ENCODE measurements around the gene SQSTM1. TPM values are rescaled to one million over a fixed set of nuclear protein-coding genes. Genes with fewer than 3 reads are reported as not detected.

Gene SQSTM1
- total RNA-seq, 2 donors from 2014 or later: 249 to 606 TPM

GRCh38 chr5:179821298-179822058 is 773 bp downstream of the SQSTM1 start:
- peak; percentile 94 to 96 (median 95) for TF ChIP-seq POLR2A (IDR thresholded peaks at IDR 0.05)
- TF ChIP-seq, protein P1, sequence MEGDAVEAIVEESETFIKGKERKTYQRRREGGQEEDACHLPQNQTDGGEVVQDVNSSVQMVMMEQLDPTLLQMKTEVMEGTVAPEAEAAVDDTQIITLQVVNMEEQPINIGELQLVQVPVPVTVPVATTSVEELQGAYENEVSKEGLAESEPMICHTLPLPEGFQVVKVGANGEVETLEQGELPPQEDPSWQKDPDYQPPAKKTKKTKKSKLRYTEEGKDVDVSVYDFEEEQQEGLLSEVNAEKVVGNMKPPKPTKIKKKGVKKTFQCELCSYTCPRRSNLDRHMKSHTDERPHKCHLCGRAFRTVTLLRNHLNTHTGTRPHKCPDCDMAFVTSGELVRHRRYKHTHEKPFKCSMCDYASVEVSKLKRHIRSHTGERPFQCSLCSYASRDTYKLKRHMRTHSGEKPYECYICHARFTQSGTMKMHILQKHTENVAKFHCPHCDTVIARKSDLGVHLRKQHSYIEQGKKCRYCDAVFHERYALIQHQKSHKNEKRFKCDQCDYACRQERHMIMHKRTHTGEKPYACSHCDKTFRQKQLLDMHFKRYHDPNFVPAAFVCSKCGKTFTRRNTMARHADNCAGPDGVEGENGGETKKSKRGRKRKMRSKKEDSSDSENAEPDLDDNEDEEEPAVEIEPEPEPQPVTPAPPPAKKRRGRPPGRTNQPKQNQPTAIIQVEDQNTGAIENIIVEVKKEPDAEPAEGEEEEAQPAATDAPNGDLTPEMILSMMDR (IDR thresholded peaks at IDR 0.05): peak in 4 of 7 experiments; percentile 20 to 36 (median 26)
- peak overlapping the region; percentile 97 to 100 (median 99) for H3K27ac ChIP-seq
- H3K4me1 ChIP-seq: peaks cover 73% of the 10 kb centered on the region
- H3K27me3 ChIP-seq: no peaks in the 10 kb centered on the region
- no peaks in the 10 kb centered on the region for H3K9me3 ChIP-seq
- peaks cover 14 to 18% of the 10 kb centered on the region in 2 donors for H3K36me3 ChIP-seq (replicated peaks in 1 of 2; ENCODE audit: insufficient read depth in 1 of 2, low read depth in 2 of 2)
- 0 to 1% methylated on average over 4 to 47 of the region's 54 CpGs for WGBS, 2 donors
- peak; percentile 73 for ATAC-seq
- peak overlapping the region; percentile 83 to 90 for H3K4me3 ChIP-seq
- intact Hi-C loops (cut with DNase I): no loop called here
- DNase-seq: peak; percentile 97 to 99 (median 98)

GRCh38 chr5:179822059-179822432 is 1.3 kb downstream of the SQSTM1 start:
- intact Hi-C loops (cut with DNase I): no loop called here
- no peak for DNase-seq
- Histone ChIP-seq H3K9me3 (no peaks in the 10 kb centered on the region), H3K27ac (peak overlapping the region in 3 of 4 donors; percentile 97 to 100 (median 99)), H3K27me3 (no peaks in the 10 kb centered on the region), H3K4me1 (peaks cover 77% of the 10 kb centered on the region), H3K36me3 (replicated peaks in 1 of 2; ENCODE audit: insufficient read depth in 1 of 2, low read depth in 2 of 2) (peaks cover 14 to 23% of the 10 kb centered on the region in 2 donors), H3K4me3 (peak overlapping the region in 1 of 2 donors; percentile 83)
- TF ChIP-seq, protein P1 (IDR thresholded peaks at IDR 0.05): no peak
- TF ChIP-seq POLR2A (IDR thresholded peaks at IDR 0.05): no peak
- ATAC-seq: no peak
- WGBS, 2 donors: 21% methylated on average over 3 of the region's 3 CpGs

- peak in 1 of 4 donors; percentile 30 for DNase-seq
- H3K9me3 ChIP-seq: no peaks in the 10 kb centered on the region
- H3K27me3 ChIP-seq: no peaks in the 10 kb centered on the region
- peak overlapping the region in 1 of 2 donors; percentile 83 for H3K4me3 ChIP-seq
- TF ChIP-seq POLR2A (IDR thresholded peaks at IDR 0.05): peak in 2 of 3 donors; percentile 12 to 31
- TF ChIP-seq, protein P1 (IDR thresholded peaks at IDR 0.05): no peak
- H3K4me1 ChIP-seq: peaks cover 75% of the 10 kb centered on the region
- intact Hi-C loops (cut with DNase I): no loop called here
- peaks cover 14 to 25% of the 10 kb centered on the region in 2 donors for H3K36me3 ChIP-seq (replicated peaks in 1 of 2; ENCODE audit: insufficient read depth in 1 of 2, low read depth in 2 of 2)
- no peak for ATAC-seq
- 11 to 21% methylated on average over 4 to 8 of the region's 8 CpGs for WGBS, 2 donors
- peak overlapping the region in 3 of 4 donors; percentile 97 to 100 (median 99) for H3K27ac ChIP-seq
Observed at GRCh38 chr5:179822444-179822990, 1.8 kb downstream of the SQSTM1 start.

GRCh38 chr5:179823937-179824744 is 3.4 kb downstream of the SQSTM1 start:
- Histone ChIP-seq H3K27ac (peak overlapping the region in 1 of 4 donors; percentile 36), H3K36me3 (replicated peaks in 1 of 2; ENCODE audit: insufficient read depth in 1 of 2, low read depth in 2 of 2) (peaks cover 14 to 26% of the 10 kb centered on the region in 2 donors), H3K4me3 (no peak overlapping the region), H3K27me3 (no peaks in the 10 kb centered on the region), H3K4me1 (peaks cover 64% of the 10 kb centered on the region), H3K9me3 (no peaks in the 10 kb centered on the region)
- no peak for TF ChIP-seq POLR2A (IDR thresholded peaks at IDR 0.05)
- TF ChIP-seq, protein P1 (IDR thresholded peaks at IDR 0.05): no peak
- WGBS, 2 donors: 79 to 85% methylated on average over 9 to 17 of the region's 22 CpGs
- intact Hi-C loops (cut with DNase I): no loop called here
- ATAC-seq (no peak), DNase-seq (no peak)

Data from body of pancreas (tissue), 4 donors.